Measurements from ENCODE around the gene RIMS4. TPM values are rescaled to one million over a fixed set of nuclear protein-coding genes. Genes with fewer than 3 reads are reported as not detected.

Gene RIMS4
- total RNA-seq, 3 donors from 2014 or later, result 0.66 to 1.8 (median 0.96) TPM

DNA sequence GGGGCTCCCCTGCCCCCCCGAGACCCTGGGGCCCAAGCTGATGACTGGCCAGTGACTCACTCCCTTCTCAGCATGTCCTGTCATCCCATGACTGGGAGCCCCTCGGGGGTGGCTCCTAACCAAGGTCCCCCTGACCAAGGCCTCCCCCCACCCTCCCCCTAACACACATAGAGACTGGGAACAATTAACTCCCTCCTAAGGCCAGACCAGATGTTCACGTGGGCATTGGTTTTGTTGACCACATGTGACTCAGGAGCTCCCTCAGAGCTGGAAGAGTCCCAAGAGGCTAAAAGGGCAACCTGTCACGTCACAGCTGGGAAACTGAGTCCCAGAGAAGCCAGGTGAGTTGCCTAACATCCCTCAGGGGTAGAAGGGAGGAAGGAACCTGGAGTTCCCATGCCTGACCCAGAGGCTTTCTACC is 105.8 kb downstream of the RIMS4 start:
- Histone ChIP-seq H3K27ac (peak overlapping the region; percentile 81 to 94), H3K4me1 (peaks cover 10 to 17% of the 10 kb centered on the region in 2 donors), H3K9me3 (no peaks in the 10 kb centered on the region), H3K4me3 (no peak overlapping the region), H3K27me3 (no peaks in the 10 kb centered on the region), H3K36me3 (no peaks in the 10 kb centered on the region)
- TF ChIP-seq POLR2A (IDR thresholded peaks at IDR 0.05), result no peak
- TF ChIP-seq, protein P1, sequence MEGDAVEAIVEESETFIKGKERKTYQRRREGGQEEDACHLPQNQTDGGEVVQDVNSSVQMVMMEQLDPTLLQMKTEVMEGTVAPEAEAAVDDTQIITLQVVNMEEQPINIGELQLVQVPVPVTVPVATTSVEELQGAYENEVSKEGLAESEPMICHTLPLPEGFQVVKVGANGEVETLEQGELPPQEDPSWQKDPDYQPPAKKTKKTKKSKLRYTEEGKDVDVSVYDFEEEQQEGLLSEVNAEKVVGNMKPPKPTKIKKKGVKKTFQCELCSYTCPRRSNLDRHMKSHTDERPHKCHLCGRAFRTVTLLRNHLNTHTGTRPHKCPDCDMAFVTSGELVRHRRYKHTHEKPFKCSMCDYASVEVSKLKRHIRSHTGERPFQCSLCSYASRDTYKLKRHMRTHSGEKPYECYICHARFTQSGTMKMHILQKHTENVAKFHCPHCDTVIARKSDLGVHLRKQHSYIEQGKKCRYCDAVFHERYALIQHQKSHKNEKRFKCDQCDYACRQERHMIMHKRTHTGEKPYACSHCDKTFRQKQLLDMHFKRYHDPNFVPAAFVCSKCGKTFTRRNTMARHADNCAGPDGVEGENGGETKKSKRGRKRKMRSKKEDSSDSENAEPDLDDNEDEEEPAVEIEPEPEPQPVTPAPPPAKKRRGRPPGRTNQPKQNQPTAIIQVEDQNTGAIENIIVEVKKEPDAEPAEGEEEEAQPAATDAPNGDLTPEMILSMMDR (IDR thresholded peaks at IDR 0.05), result no peak
- TF ChIP-seq POLR2AphosphoS5 (IDR thresholded peaks at IDR 0.05), result no peak
- no peak for DNase-seq (ENCODE audit: low spot score in 2 of 2)
- intact Hi-C loops (cut with DNase I; ENCODE audit: low total_unique reads), result no loop called here

DNA sequence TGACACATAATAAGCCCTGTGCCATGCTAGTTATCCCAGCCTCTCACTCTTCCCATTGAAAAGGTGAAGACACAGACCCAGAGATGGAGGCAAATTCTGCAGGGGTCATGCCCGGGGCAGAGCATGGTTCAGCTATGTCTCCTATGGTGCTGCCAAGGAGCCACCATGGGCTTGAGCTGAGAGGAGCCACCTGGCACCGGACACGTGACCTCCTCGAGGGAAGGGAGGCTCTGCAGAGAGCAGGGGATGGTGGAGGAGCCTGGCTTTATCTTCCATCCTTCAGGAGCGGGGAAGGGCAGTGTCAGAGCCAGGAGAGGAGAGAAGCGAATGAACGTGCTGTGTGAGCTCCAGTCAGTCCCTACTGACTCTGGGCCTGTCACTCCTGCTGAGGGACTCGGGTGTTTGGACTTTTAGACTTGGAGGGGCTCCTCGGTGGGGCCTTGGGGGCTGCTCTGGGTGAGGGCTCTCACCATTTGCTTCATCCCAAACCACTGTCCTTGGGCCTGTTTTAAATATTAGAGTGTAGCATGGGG is 106.3 kb downstream of the RIMS4 start:
- H3K4me3 ChIP-seq, result no peak overlapping the region
- peaks cover 10 to 17% of the 10 kb centered on the region in 2 donors for H3K4me1 ChIP-seq
- intact Hi-C loops (cut with DNase I; ENCODE audit: low total_unique reads), result no loop called here
- no peaks in the 10 kb centered on the region for H3K36me3 ChIP-seq
- no peaks in the 10 kb centered on the region for H3K9me3 ChIP-seq
- peak overlapping the region; percentile 81 to 94 for H3K27ac ChIP-seq
- no peaks in the 10 kb centered on the region for H3K27me3 ChIP-seq
- TF ChIP-seq, protein P1 (IDR thresholded peaks at IDR 0.05), result no peak
- TF ChIP-seq POLR2AphosphoS5 (IDR thresholded peaks at IDR 0.05), result no peak
- no peak for TF ChIP-seq POLR2A (IDR thresholded peaks at IDR 0.05)
- DNase-seq (ENCODE audit: low spot score in 2 of 2), result no peak

DNA sequence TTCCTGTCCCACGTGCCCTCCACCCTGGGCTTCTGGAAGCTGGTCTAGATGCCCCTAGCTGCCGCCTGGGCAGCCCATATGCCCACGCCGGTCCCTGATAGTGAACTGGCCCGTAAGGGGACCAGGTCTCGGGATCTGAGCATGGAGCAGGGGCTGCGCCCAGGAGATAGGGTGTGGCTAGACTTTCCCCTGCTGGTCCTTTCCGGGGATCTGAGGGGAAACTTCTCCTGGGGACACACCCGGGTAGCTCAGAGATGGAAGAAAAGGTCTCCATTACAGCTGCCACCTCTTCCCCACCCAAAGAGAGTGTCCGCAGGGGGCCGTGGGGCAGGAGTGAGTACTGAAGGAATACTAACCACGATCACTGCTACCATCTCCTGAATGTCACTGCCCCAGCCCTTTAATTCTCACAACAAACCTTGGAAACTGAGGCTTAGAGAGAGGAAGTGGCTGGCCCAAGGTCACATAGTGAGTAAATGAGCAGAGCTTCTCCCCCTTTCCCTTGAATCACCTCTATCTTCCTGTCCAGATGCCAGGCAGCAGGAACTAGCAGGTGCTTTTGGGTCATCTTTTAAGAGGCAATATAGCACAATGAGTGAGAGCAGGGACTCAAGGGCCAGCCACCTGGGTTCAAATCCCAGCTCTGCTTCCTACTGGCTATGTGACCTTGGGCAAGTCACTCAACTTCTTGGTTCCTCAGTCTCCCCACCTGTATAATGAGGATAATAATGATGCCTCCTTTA is 107.0 kb downstream of the RIMS4 start:
- Histone ChIP-seq H3K4me3 (peak overlapping the region in 1 of 3 donors; percentile 44), H3K27me3 (no peaks in the 10 kb centered on the region), H3K4me1 (peaks cover 10 to 17% of the 10 kb centered on the region in 2 donors), H3K27ac (peak overlapping the region; percentile 81 to 94), H3K9me3 (no peaks in the 10 kb centered on the region), H3K36me3 (no peaks in the 10 kb centered on the region)
- DNase-seq (ENCODE audit: low spot score in 2 of 2), result no peak
- TF ChIP-seq, protein P1 (IDR thresholded peaks at IDR 0.05), result no peak
- TF ChIP-seq POLR2AphosphoS5 (IDR thresholded peaks at IDR 0.05), result no peak
- TF ChIP-seq POLR2A (IDR thresholded peaks at IDR 0.05), result no peak
- intact Hi-C loops (cut with DNase I; ENCODE audit: low total_unique reads), result no loop called here

DNA sequence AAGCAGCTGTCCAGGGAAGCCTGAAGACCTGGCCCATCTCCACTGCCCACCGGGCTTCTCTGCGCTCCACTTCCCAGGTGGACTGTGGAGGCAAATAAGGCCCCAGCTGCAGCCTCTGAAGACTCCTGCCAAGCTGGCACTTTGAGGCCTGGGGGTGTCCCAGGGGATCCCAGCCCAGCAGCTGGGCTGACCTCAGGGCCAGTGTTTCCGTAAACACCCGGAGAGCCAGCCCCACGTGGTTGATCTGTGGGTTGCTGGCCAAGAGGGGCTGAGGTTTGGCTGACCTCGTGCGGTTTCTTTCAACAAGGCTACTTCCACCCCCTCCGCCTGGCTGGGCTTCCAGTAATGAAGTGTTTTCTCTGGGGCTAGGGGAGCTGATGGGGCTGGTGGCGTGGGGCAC is 107.6 kb downstream of the RIMS4 start:
- peaks cover 10 to 17% of the 10 kb centered on the region in 2 donors for H3K4me1 ChIP-seq
- no peaks in the 10 kb centered on the region for H3K36me3 ChIP-seq
- peak; percentile 65 to 81 for DNase-seq (ENCODE audit: low spot score in 2 of 2)
- H3K4me3 ChIP-seq, result peak overlapping the region in 1 of 3 donors; percentile 44
- TF ChIP-seq POLR2A (IDR thresholded peaks at IDR 0.05) (no peak), POLR2AphosphoS5 (IDR thresholded peaks at IDR 0.05) (peak; percentile 69 to 91 (median 91))
- intact Hi-C loops (cut with DNase I; ENCODE audit: low total_unique reads), result no loop called here
- no peaks in the 10 kb centered on the region for H3K9me3 ChIP-seq
- peak overlapping the region; percentile 81 to 94 for H3K27ac ChIP-seq
- no peaks in the 10 kb centered on the region for H3K27me3 ChIP-seq

DNA sequence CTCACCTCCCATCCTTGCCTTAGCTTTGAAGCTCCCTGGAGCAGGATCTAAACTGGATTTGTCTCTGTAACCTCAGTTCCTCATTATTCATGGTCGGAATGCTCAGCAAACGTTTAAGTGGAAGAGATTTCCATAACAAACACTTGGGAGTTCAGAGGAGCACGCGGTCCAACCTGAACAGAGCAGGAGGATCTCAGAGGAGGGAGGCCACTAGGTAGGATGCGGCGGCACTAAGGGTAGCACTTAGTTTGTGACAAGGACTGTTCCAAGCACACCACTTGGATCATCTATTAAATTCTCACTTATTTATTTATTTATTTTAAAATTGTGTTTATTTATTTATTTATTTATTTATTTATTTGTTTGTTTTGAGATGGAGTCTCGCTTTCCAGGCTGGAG is 108.5 kb downstream of the RIMS4 start:
- TF ChIP-seq, protein P1 (IDR thresholded peaks at IDR 0.05), result no peak
- TF ChIP-seq POLR2AphosphoS5 (IDR thresholded peaks at IDR 0.05), result no peak
- no peak for TF ChIP-seq POLR2A (IDR thresholded peaks at IDR 0.05)
- Histone ChIP-seq H3K4me3 (no peak overlapping the region), H3K27me3 (no peaks in the 10 kb centered on the region), H3K36me3 (no peaks in the 10 kb centered on the region), H3K9me3 (no peaks in the 10 kb centered on the region), H3K4me1 (peaks cover 10 to 17% of the 10 kb centered on the region in 2 donors), H3K27ac (peak overlapping the region; percentile 76 to 81)
- intact Hi-C loops (cut with DNase I; ENCODE audit: low total_unique reads), result no loop called here
- no peak for DNase-seq (ENCODE audit: low spot score in 2 of 2)

Other genes starting within 250 kb of the RIMS4 start
- gene PKIG, start 228.0 kb downstream of the RIMS4 start, total RNA-seq, result 100 to 1,000 TPM in 1 of 3 donors, 10 to 100 TPM in 2; 59.9 to 102 (median 99.1) TPM
- 10 to 100 TPM in 2 of 3 donors, 1 to 10 TPM in 1; 5.7 to 46.2 (median 11.5) TPM for gene ADA, start 158.8 kb downstream of the RIMS4 start, total RNA-seq
- 1,000 to 10,000 TPM in 1 of 3 donors, 10 to 100 TPM in 2; 16.1 to 1,283 (median 39.0) TPM for gene CCN5, start 95.2 kb downstream of the RIMS4 start, total RNA-seq
- 1 to 10 TPM; 5.0 to 7.3 (median 5.6) TPM for gene KCNK15, start 64.7 kb downstream of the RIMS4 start, total RNA-seq
- 100 to 1,000 TPM; 125 to 155 (median 139) TPM for gene YWHAB, start 75.2 kb upstream of the RIMS4 start, total RNA-seq
- 10 to 100 TPM in 2 of 3 donors, 1 to 10 TPM in 1; 6.9 to 55.3 (median 28.8) TPM for gene PABPC1L, start 99.5 kb upstream of the RIMS4 start, total RNA-seq
- 10 to 100 TPM; 14.6 to 21.0 (median 20.3) TPM for gene TOMM34, start 149.9 kb upstream of the RIMS4 start, total RNA-seq
- 10 to 100 TPM; 33.1 to 35.3 (median 34.7) TPM for gene STK4, start 156.0 kb upstream of the RIMS4 start, total RNA-seq